ENCODE results near the gene ANKRD60.

Gene ANKRD60

GRCh38 chr20:58192567-58192966 lies 35.9 kb downstream of the ANKRD60 start:
- no peak for DNase-seq (ENCODE audit: low read depth)

GRCh38 chr20:58192065-58192464 lies 36.4 kb downstream of the ANKRD60 start:
- DNase-seq (ENCODE audit: low read depth), result no peak

GRCh38 chr20:58188527-58188926 lies 39.9 kb downstream of the ANKRD60 start:
- no peak for DNase-seq (ENCODE audit: low read depth)

GRCh38 chr20:58184984-58185383 lies 43.5 kb downstream of the ANKRD60 start:
- DNase-seq (ENCODE audit: low read depth), result no peak

- DNase-seq (ENCODE audit: low read depth), result no peak
These were observed 44.4 kb downstream of the ANKRD60 start for GRCh38 chr20:58184063-58184462.

GRCh38 chr20:58182521-58183140 lies 45.8 kb downstream of the ANKRD60 start:
- no peak for DNase-seq (ENCODE audit: low read depth)

- peak; percentile 59 for DNase-seq (ENCODE audit: low read depth)
These were observed 48.9 kb downstream of the ANKRD60 start for GRCh38 chr20:58179432-58180099.

GRCh38 chr20:58179083-58179431 lies 49.4 kb downstream of the ANKRD60 start:
- no peak for DNase-seq (ENCODE audit: low read depth)

- DNase-seq (ENCODE audit: low read depth), result no peak
These were observed 50.7 kb downstream of the ANKRD60 start for GRCh38 chr20:58177799-58178198.

GRCh38 chr20:58175836-58176235 lies 52.6 kb downstream of the ANKRD60 start:
- no peak for DNase-seq (ENCODE audit: low read depth)

GRCh38 chr20:58175425-58175824 lies 53.0 kb downstream of the ANKRD60 start:
- no peak for DNase-seq (ENCODE audit: low read depth)

GRCh38 chr20:58174708-58175280 lies 53.7 kb downstream of the ANKRD60 start:
- DNase-seq (ENCODE audit: low read depth), result no peak

- DNase-seq (ENCODE audit: low read depth), result no peak
These were observed 54.3 kb downstream of the ANKRD60 start for GRCh38 chr20:58173930-58174707.

GRCh38 chr20:58173091-58173490 lies 55.4 kb downstream of the ANKRD60 start:
- no peak for DNase-seq (ENCODE audit: low read depth)

- DNase-seq (ENCODE audit: low read depth), result no peak
These were observed 56.5 kb downstream of the ANKRD60 start for GRCh38 chr20:58171796-58172425.

- no peak for DNase-seq (ENCODE audit: low read depth)
These were observed 59.0 kb downstream of the ANKRD60 start for GRCh38 chr20:58169450-58169849.

- DNase-seq (ENCODE audit: low read depth), result no peak
These were observed 59.6 kb downstream of the ANKRD60 start for GRCh38 chr20:58168843-58169242.

GRCh38 chr20:58167759-58168158 lies 60.7 kb downstream of the ANKRD60 start:
- DNase-seq (ENCODE audit: low read depth), result no peak

All from activated T-cell treated with anti-CD3 and anti-CD28 coated beads for 24 hours (primary cell).